HepG2 (cell line): Measurements from ENCODE around the gene PCGF3.

ENCODE experiments used
- FOXM1 ChIP-seq: sonication (generic); formaldehyde crosslinking; IDR thresholded peaks from 2 replicates; pipeline ENCODE4 v1.5.0; 2020; ENCODE audit warnings: missing genetic modification reagents
- MLLT10 ChIP-seq: sonication (generic); formaldehyde crosslinking; IDR thresholded peaks from 2 replicates; pipeline ENCODE4 v1.4.0; 2020; ENCODE audit warnings: missing genetic modification reagents
- NR2C2 ChIP-seq: sonication (generic); formaldehyde crosslinking; IDR thresholded peaks from 2 replicates; pipeline ENCODE4 v1.4.0; 2020; ENCODE audit warnings: missing genetic modification reagents, mild to moderate bottlenecking, moderate library complexity, borderline replicate concordance
- RFX5 ChIP-seq: IDR thresholded peaks from 2 replicates; pipeline ENCODE4 v1.6.1; 2011; ENCODE audit warnings: low read depth, low read length, improper control_type of control experiment
- RORA ChIP-seq: sonication (generic); formaldehyde crosslinking; IDR thresholded peaks from 2 replicates; pipeline ENCODE4 v1.5.0; 2020; ENCODE audit warnings: mild to moderate bottlenecking, missing genetic modification reagents, moderate library complexity
- ZNF570 ChIP-seq: sonication (generic); formaldehyde crosslinking; IDR thresholded peaks from 2 replicates; pipeline ENCODE4 v1.4.0; 2020; ENCODE audit warnings: mild to moderate bottlenecking, missing genetic modification reagents, borderline replicate concordance
- TF ChIP-seq, protein P1 (sequence below): sonication (generic); formaldehyde crosslinking; IDR thresholded peaks from 2 replicates; pipeline ENCODE4 v1.5.0; 2020; ENCODE audit warnings: mild to moderate bottlenecking, missing genetic modification reagents, moderate library complexity

DNA sequence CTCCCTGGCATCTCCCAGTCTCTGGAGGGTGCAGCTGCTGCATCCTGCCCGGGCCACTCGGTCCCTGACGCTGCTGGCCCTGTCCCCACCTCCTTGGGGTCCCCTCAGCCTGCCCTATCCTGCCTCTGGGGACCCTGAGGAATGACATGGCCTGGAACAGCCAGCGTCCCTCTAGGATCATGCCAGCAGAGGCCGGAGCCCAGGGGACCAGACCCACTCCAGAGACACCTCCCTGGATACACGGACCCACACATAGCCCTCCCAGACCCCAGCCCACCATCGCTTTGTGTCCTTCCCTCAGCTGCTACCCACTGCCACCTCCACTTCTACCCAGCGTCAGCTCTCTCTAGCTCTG, 84.8 kb downstream of the PCGF3 start:
- no peak for TF ChIP-seq MLLT10
- TF ChIP-seq RORA (CRISPR knock-in tag): no peak
- TF ChIP-seq, protein P1, sequence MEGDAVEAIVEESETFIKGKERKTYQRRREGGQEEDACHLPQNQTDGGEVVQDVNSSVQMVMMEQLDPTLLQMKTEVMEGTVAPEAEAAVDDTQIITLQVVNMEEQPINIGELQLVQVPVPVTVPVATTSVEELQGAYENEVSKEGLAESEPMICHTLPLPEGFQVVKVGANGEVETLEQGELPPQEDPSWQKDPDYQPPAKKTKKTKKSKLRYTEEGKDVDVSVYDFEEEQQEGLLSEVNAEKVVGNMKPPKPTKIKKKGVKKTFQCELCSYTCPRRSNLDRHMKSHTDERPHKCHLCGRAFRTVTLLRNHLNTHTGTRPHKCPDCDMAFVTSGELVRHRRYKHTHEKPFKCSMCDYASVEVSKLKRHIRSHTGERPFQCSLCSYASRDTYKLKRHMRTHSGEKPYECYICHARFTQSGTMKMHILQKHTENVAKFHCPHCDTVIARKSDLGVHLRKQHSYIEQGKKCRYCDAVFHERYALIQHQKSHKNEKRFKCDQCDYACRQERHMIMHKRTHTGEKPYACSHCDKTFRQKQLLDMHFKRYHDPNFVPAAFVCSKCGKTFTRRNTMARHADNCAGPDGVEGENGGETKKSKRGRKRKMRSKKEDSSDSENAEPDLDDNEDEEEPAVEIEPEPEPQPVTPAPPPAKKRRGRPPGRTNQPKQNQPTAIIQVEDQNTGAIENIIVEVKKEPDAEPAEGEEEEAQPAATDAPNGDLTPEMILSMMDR (CRISPR knock-in tag): no peak
- TF ChIP-seq FOXM1: no peak
- TF ChIP-seq NR2C2 (CRISPR knock-in tag): no peak
- TF ChIP-seq ZNF570 (CRISPR knock-in tag): no peak
- TF ChIP-seq RFX5: no peak
